Transverse colon (tissue), 4 donors: Measurements from ENCODE around the gene COMTD1. TPM values are rescaled to one million over a fixed set of nuclear protein-coding genes. Genes with fewer than 3 reads are reported as not detected.
"Not testable (repeated sequence)": the region's sequence is repeated elsewhere in the genome, so short reads cannot be mapped to it uniquely, and the experiment has no call there.

Experiments used
- DNase-seq: peaks from one replicate; pipeline ENCODE4 v3.0.0-alpha.2; 2019
- H3K27ac ChIP-seq, 4 donors: fragments of 200-600 bp; sonication (generic); 2 replicates each; pipeline ENCODE4 v1.5.1; 2016 to 2018; ENCODE audit warnings: inconsistent platforms in 4 of 4
- H3K27me3 ChIP-seq: fragments of 200-600 bp; sonication (generic); 2 replicates; pipeline ENCODE4 v1.5.1; 2017; ENCODE audit warnings: inconsistent platforms
- H3K36me3 ChIP-seq, 4 donors: fragments of 200-600 bp; sonication (generic); 2 replicates each; pipeline ENCODE4 v1.5.1; 2017 to 2019; ENCODE audit warnings: inconsistent platforms in 4 of 4
- H3K4me1 ChIP-seq, 4 donors: fragments of 200-600 bp; sonication (generic); 2 replicates each; pipeline ENCODE4 v1.5.1; 2017 to 2020; ENCODE audit warnings: inconsistent platforms in 4 of 4
- H3K4me3 ChIP-seq, 4 donors: fragments of 200-600 bp; sonication (generic); 1 replicate in 1 of 4; 2 replicates in 3 of 4; pipeline versions ENCODE4 v1.5.1 to v1.6.1; 2017 to 2019; ENCODE audit warnings: inconsistent platforms in 4 of 4
- H3K9me3 ChIP-seq, 2 donors: fragments of 200-600 bp; sonication (generic); 2 replicates each; pipeline ENCODE4 v1.5.1; 2017 to 2019; ENCODE audit warnings: inconsistent platforms in 2 of 2
- EP300 ChIP-seq: sonication (generic); formaldehyde crosslinking; IDR thresholded peaks from one replicate; pipeline ENCODE4 v1.6.1; 2017; ENCODE audit warnings: antibody characterized with exemption, low read depth
- POLR2A ChIP-seq: fragments of 450-650 bp; IDR thresholded peaks from one replicate; pipeline ENCODE4 v1.6.1; 2016; ENCODE audit warnings: antibody characterized with exemption, mild to moderate bottlenecking, moderate library complexity
- POLR2AphosphoS5 ChIP-seq, 3 donors: sonication (generic); formaldehyde crosslinking; IDR thresholded peaks; one replicate each; pipeline ENCODE4 v1.6.1; 2016; ENCODE audit warnings: antibody characterized with exemption in 3 of 3
- whole genome bisulfite sequencing, 2 donors: methylation state at CpG; one replicate each; pipeline ENCODE4 v1.1.5; 2018; ENCODE audit warnings: low coverage in 1 of 2; 5-methylcytosine and 5-hydroxymethylcytosine counted together
- in situ Hi-C, 4 donors: fragments of 200-750 bp; cut with MboI; loops; one replicate each; pipeline versions ENCODE4 v1.15.0 to v1.15.1; 2017; ENCODE audit warnings: low sequenced_read_pairs in 3 of 4, low pct_ligation_motif_present in 1 of 4, low pct_unique_long_range_greater_than_20kb in 1 of 4
- intact Hi-C: fragments of 100-400 bp; cut with DNase I; formaldehyde crosslinking; loops from one replicate; pipeline ENCODE4 v1.15.1; 2023; ENCODE audit warnings: low total_unique reads
- total RNA-seq, 4 donors: library from RNA; depleted of rRNA; stranded (reverse); fragments of >200 nt; gene quantifications; one replicate each; pipeline ENCODE4 v1.1.0, GENCODE V29; 2016
- TF ChIP-seq, protein P1 (sequence below), 5 experiments: fragments of 200-600 bp in 3 of 5; fragments of 450-650 bp in 2 of 5; sonication (generic) in 3 of 5; IDR thresholded peaks; 1 replicate in 2 of 5; 2 replicates in 3 of 5; pipeline ENCODE4 v1.5.1; 2016 to 2017; ENCODE audit warnings: antibody characterized with exemption in 5 of 5, inconsistent platforms in 3 of 5, mild to moderate bottlenecking in 2 of 5, moderate library complexity in 1 of 5

COMTD1 gene
- total RNA-seq, 4 donors from 2014 or later, result 90.7 to 761 (median 173) TPM

DNA sequence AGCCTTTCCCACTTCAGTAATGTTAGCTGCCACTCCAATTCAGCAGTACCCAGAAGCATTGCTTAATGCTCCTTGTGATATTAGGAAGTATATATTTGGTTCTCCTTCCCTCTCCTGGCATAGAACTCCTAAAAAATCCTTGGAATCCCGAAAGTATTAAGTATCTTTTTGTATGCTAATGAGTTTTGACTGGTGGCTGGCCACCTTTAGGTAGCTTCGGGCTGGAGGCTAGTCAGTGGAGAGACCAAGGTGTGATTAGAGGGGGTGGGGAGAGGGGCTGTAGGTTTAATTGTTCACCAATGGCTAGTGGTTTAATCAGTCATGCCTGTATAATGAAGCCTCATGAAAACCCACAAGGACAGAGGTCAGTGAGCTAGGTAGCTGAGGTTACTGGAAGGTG, 12.2 kb downstream of the COMTD1 start:
- intact Hi-C loops (no loop called here), in situ Hi-C loops (no loop called here)
- H3K36me3 ChIP-seq, result peaks cover 0 to 69% (median 27%) of the 10 kb centered on the region in 4 donors
- H3K27ac ChIP-seq, result peak overlapping the region in 3 of 4 donors; percentile 79 to 82 (median 81)
- TF ChIP-seq EP300, result no peak
- no peak for TF ChIP-seq POLR2A
- no peak for TF ChIP-seq POLR2AphosphoS5 (IDR thresholded peaks at IDR 0.05)
- TF ChIP-seq, protein P1, sequence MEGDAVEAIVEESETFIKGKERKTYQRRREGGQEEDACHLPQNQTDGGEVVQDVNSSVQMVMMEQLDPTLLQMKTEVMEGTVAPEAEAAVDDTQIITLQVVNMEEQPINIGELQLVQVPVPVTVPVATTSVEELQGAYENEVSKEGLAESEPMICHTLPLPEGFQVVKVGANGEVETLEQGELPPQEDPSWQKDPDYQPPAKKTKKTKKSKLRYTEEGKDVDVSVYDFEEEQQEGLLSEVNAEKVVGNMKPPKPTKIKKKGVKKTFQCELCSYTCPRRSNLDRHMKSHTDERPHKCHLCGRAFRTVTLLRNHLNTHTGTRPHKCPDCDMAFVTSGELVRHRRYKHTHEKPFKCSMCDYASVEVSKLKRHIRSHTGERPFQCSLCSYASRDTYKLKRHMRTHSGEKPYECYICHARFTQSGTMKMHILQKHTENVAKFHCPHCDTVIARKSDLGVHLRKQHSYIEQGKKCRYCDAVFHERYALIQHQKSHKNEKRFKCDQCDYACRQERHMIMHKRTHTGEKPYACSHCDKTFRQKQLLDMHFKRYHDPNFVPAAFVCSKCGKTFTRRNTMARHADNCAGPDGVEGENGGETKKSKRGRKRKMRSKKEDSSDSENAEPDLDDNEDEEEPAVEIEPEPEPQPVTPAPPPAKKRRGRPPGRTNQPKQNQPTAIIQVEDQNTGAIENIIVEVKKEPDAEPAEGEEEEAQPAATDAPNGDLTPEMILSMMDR (IDR thresholded peaks at IDR 0.05), result no peak
- no peak overlapping the region for H3K4me3 ChIP-seq
- no peaks in the 10 kb centered on the region for H3K27me3 ChIP-seq
- no peaks in the 10 kb centered on the region for H3K9me3 ChIP-seq
- DNase-seq, result no peak
- peaks cover 8 to 64% (median 29%) of the 10 kb centered on the region in 4 donors for H3K4me1 ChIP-seq
- WGBS, 2 donors, result 64 to 71% methylated on average over 2 of the region's 2 CpGs

DNA sequence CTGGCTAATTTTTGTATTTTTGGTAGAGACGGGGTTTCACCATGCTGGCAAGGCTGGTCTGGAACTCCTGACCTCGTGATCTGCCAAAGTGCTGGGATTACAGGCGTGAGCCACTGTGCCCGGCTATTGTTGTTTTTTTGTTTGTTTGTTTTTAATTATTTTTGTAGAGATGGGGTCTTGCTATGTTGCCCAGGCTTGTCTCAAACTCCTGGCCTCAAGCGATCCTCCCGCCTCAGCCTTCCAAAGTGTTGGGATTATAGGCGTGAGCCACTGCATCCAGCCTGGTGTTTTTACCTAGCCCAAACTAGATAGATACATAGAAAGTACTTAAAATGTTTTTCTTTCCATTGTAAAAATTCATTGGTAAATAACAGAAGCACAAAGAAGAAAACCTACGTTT, 14.3 kb downstream of the COMTD1 start:
- H3K9me3 ChIP-seq, H3K4me3 ChIP-seq, H3K27me3 ChIP-seq, intact Hi-C loops, H3K27ac ChIP-seq, in situ Hi-C loops, DNase-seq: not testable (repeated sequence)
- WGBS, 2 donors, result 94 to 95% methylated on average over 5 to 8 of the region's 8 CpGs
- H3K36me3 ChIP-seq, result peaks cover 0 to 89% (median 37%) of the 10 kb centered on the region in 4 donors
- H3K4me1 ChIP-seq, result peaks cover 2 to 50% (median 27%) of the 10 kb centered on the region in 4 donors

- TF ChIP-seq, protein P1 (IDR thresholded peaks at IDR 0.05), result no peak
- H3K27me3 ChIP-seq, result no peaks in the 10 kb centered on the region
- H3K4me3 ChIP-seq, result no peak overlapping the region
- in situ Hi-C loops (no loop called here), intact Hi-C loops (no loop called here)
- H3K36me3 ChIP-seq, result peaks cover 0 to 93% (median 44%) of the 10 kb centered on the region in 4 donors
- WGBS, 2 donors, result 85 to 94% methylated on average over 4 of the region's 4 CpGs
- H3K27ac ChIP-seq, result no peak overlapping the region
- DNase-seq, result no peak
- H3K4me1 ChIP-seq, result peaks cover 6 to 45% (median 21%) of the 10 kb centered on the region in 4 donors
- H3K9me3 ChIP-seq, result no peaks in the 10 kb centered on the region
Measured at GRCh38 chr10:75220274-75220673, 15.5 kb downstream of the COMTD1 start.

DNA sequence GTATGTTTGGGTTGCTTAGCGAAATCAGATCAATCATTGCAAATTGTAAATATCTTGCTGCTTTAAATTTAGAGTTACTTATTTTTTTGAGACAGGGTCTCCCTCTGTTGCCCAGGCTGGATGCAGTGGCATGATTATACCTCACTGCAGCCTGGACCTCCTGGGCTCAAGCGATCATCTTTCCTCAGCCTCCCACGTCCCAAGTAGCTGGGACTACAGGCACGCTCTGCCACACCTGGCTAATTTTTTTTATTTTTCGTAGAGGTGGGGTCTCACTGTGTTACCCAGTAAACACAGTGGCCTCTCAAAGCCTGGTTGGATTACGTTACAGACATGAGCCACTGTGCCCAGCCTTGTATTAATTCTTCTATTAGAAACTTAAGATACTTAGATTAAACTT, 23.4 kb downstream of the COMTD1 start:
- intact Hi-C loops (no loop called here), in situ Hi-C loops (no loop called here)
- no peak for DNase-seq

More for the DNA sequence above, 23.4 kb downstream of the COMTD1 start:
- Histone ChIP-seq H3K27ac (peak overlapping the region in 3 of 4 donors; percentile 96 to 98 (median 96)), H3K4me3 (peak overlapping the region in 1 of 4 donors; percentile 77), H3K9me3 (no peaks in the 10 kb centered on the region), H3K4me1 (peaks cover 16 to 45% (median 27%) of the 10 kb centered on the region in 4 donors), H3K36me3 (peaks cover 0 to 51% (median 24%) of the 10 kb centered on the region in 4 donors), H3K27me3 (no peaks in the 10 kb centered on the region)
- TF ChIP-seq EP300, result no peak
- TF ChIP-seq, protein P1 (IDR thresholded peaks at IDR 0.05), result no peak
- no peak for TF ChIP-seq POLR2A
- no peak for TF ChIP-seq POLR2AphosphoS5 (IDR thresholded peaks at IDR 0.05)
- 82 to 85% methylated on average over 2 to 6 of the region's 6 CpGs for whole genome bisulfite sequencing, 2 donors
